HG03354 (cell line): ENCODE data around the gene KRTAP26-1.

ENCODE experiments used
- ATAC-seq: cut with Tn5 transposase; IDR thresholded peaks from one replicate; pipeline ENCODE4 v1.9.1; 2021; ENCODE audit warnings: mild to moderate bottlenecking; ENCODE audit not compliant: unreplicated experiment, poor library complexity, severe bottlenecking

The KRTAP26-1 gene

GRCh38 chr21:30320215-30320614 lies at the start of gene KRTAP26-1:
KRTAP26-1 (minus strand) TSS chr21:30320315; CDS start chr21:30320035, 280 bp downstream.
- ATAC-seq = no peak

GRCh38 chr21:30355906-30356305 lies 35.8 kb upstream of the KRTAP26-1 start:
- ATAC-seq = no peak

- ATAC-seq = no peak
These were observed 34.3 kb upstream of the KRTAP26-1 start for GRCh38 chr21:30354308-30355005.

GRCh38 chr21:30351534-30351933 lies 31.4 kb upstream of the KRTAP26-1 start:
- no peak for ATAC-seq

GRCh38 chr21:30349572-30349971 lies 29.5 kb upstream of the KRTAP26-1 start:
- ATAC-seq = no peak

GRCh38 chr21:30348506-30348905 lies 28.4 kb upstream of the KRTAP26-1 start, which contains the start of gene KRTAP23-1:
KRTAP23-1 (minus strand) TSS chr21:30348606; CDS start chr21:30348606, 0 bp downstream.
- no peak for ATAC-seq

- ATAC-seq = no peak
These were observed 24.9 kb upstream of the KRTAP26-1 start for GRCh38 chr21:30345014-30345413.

GRCh38 chr21:30340714-30341573 lies 20.8 kb upstream of the KRTAP26-1 start:
- no peak for ATAC-seq

GRCh38 chr21:30338717-30339116 lies 18.6 kb upstream of the KRTAP26-1 start:
- ATAC-seq = no peak

- ATAC-seq = no peak
These were observed 17.7 kb upstream of the KRTAP26-1 start for GRCh38 chr21:30337772-30338171.

GRCh38 chr21:30337276-30337744 lies 17.2 kb upstream of the KRTAP26-1 start, which contains the start of gene KRTAP27-1:
KRTAP27-1 (minus strand) TSS chr21:30337694; CDS start chr21:30337668, 26 bp downstream.
- ATAC-seq = no peak

GRCh38 chr21:30336596-30336995 lies 16.5 kb upstream of the KRTAP26-1 start:
- ATAC-seq = no peak

GRCh38 chr21:30333736-30334135 lies 13.6 kb upstream of the KRTAP26-1 start:
- ATAC-seq = no peak

GRCh38 chr21:30332681-30333080 lies 12.6 kb upstream of the KRTAP26-1 start:
- no peak for ATAC-seq

GRCh38 chr21:30329203-30329875 lies 9.2 kb upstream of the KRTAP26-1 start:
- no peak for ATAC-seq

- no peak for ATAC-seq
These were observed 6.3 kb upstream of the KRTAP26-1 start for GRCh38 chr21:30326390-30326789.

- ATAC-seq = no peak
These were observed 4.4 kb downstream of the KRTAP26-1 start for GRCh38 chr21:30315701-30316100.

GRCh38 chr21:30306884-30307283 lies 13.2 kb downstream of the KRTAP26-1 start:
- no peak for ATAC-seq

GRCh38 chr21:30305136-30305535 lies 15.0 kb downstream of the KRTAP26-1 start:
- ATAC-seq = no peak

- ATAC-seq = no peak
These were observed 30.9 kb downstream of the KRTAP26-1 start, which contains the start of gene KRTAP25-1 for GRCh38 chr21:30289215-30289614. KRTAP25-1 (minus strand) TSS chr21:30289514; CDS start chr21:30289490, 24 bp downstream.
